Measurements from ENCODE around the gene FCHSD2. TPM values are rescaled to one million over a fixed set of nuclear protein-coding genes. Genes with fewer than 3 reads are reported as not detected.
A peak's percentile ranks its signal among the peaks of the same experiment; 100 is the strongest.

Gene FCHSD2
- total and polyA plus RNA-seq, 2 of the 8 experiments (the other 6 are each of a cell fraction or from before 2014, with no cell fraction given): 4.1 to 7.8 TPM

GRCh38 chr11:73168925-73169579 lies 26.9 kb upstream of the FCHSD2 start:
- Histone ChIP-seq H2BK15ac (ENCODE audit: low read length) (peak overlapping the region; percentile 34; the same call in 1 of the 2 replicates), H4K8ac (ENCODE audit: extremely low read depth, insufficient read depth, low read length) (no peak overlapping the region), H2BK120ac (replicated peaks; ENCODE audit: low read depth, low read length) (no peak overlapping the region), H4K20me1 (replicated peaks in 1 of 2; ENCODE audit: control insufficient read depth in 1 of 2, insufficient read depth in 2 of 2, low read length in 2 of 2) (no peaks in the 10 kb centered on the region), H2BK5ac (ENCODE audit: low read depth, low read length) (no peak overlapping the region), H3K4ac (replicated peaks; ENCODE audit: insufficient read length, low read depth, low read length) (no peak overlapping the region), H4K5ac (ENCODE audit: insufficient read length, low read depth, low read length) (no peak overlapping the region), H2AK5ac (ENCODE audit: low read depth, low read length) (no peak overlapping the region), H3K14ac (ENCODE audit: insufficient read length) (no peak overlapping the region), H3K56ac (replicated peaks; ENCODE audit: insufficient read length, low read depth, low read length) (no peak overlapping the region), H2BK20ac (ENCODE audit: low read length) (no peak overlapping the region), H3K23me2 (ENCODE audit: low read depth, low read length) (no peaks in the 10 kb centered on the region), H3K36me3 (ENCODE audit: control insufficient read depth in 2 of 4, insufficient read depth in 4 of 4, low read length in 3 of 4) (no peaks in the 10 kb centered on the region), H3K79me2 (ENCODE audit: control insufficient read depth in 1 of 2, insufficient read depth in 2 of 2, low read length in 2 of 2) (no peaks in the 10 kb centered on the region), H2AFZ (ENCODE audit: low read length) (peak overlapping the region; percentile 68), H4K91ac (replicated peaks; ENCODE audit: insufficient read length, low read length) (peak overlapping the region; percentile 0), H3K4me3 (ENCODE audit: extremely low read depth in 1 of 4, insufficient read depth in 2 of 4, low read depth in 3 of 4, low read length in 4 of 4) (no peak overlapping the region), H3K79me1 (ENCODE audit: low read depth, low read length) (no peaks in the 10 kb centered on the region), H3K18ac (ENCODE audit: extremely low read depth, low read length) (peak overlapping the region; percentile 34; the same call in 1 of the 2 replicates), H3K27ac (ENCODE audit: low read depth, low read length) (no peak overlapping the region), H3K4me2 (ENCODE audit: insufficient read depth in 1 of 2, low read depth in 2 of 2, low read length in 2 of 2) (no peak overlapping the region; a peak in 1 of 4 replicates), H3K4me1 (replicated peaks in 1 of 4; ENCODE audit: control insufficient read depth in 3 of 4, insufficient read depth in 4 of 4, low read length in 3 of 4) (peaks cover 0 to 5% (median 3%) of the 10 kb centered on the region in 4 experiments; a peak in 2 of 7 replicates), H3K27me3 (replicated peaks in 1 of 4; ENCODE audit: control insufficient read depth in 3 of 4, extremely low read depth in 1 of 4, insufficient read depth in 3 of 4, low read length in 3 of 4) (no peaks in the 10 kb centered on the region), H3K9ac (replicated peaks in 1 of 4; ENCODE audit: extremely low read depth in 1 of 4, low read depth in 3 of 4, low read length in 3 of 4) (no peak overlapping the region), H3K23ac (ENCODE audit: insufficient read length) (no peak overlapping the region), H2BK12ac (ENCODE audit: low read depth, low read length) (peak overlapping the region; percentile 39; the same call in 1 of the 2 replicates), H3K9me3 (ENCODE audit: insufficient read depth in 2 of 2, low read depth in 1 of 2, low read length in 1 of 2) (no peaks in the 10 kb centered on the region)
- POLR2A ChIA-PET (ENCODE audit: partially characterized antibody): interaction anchor here (0.9 to 1.4 kb wide), 2 partner anchors 9 to 61 kb away, joined by 3 read pairs; no protein-coding TSS in a partner anchor
- TF ChIP-seq TEAD4 (IDR thresholded peaks at IDR 0.05; ENCODE audit: low read depth, low read length) (no peak), FOSL1 (IDR thresholded peaks at IDR 0.05; ENCODE audit: insufficient read depth, low read depth, low read length) (no peak), SP1 (IDR thresholded peaks at IDR 0.05; ENCODE audit: low read depth, low read length) (no peak), SIN3A (conservative IDR thresholded peaks at IDR 0.05 in 1 of 2, IDR thresholded peaks at IDR 0.05 in 1 of 2; ENCODE audit: low read depth in 1 of 2, low read length in 2 of 2) (no peak)
- DNase-seq (ENCODE audit: low read depth in 1 of 2, low spot score in 2 of 2) (no peak), FAIRE-seq (no peak)
- WGBS, 2 experiments (ENCODE audit: extremely low coverage in 1 of 2, insufficient coverage in 1 of 2, insufficient read length in 1 of 2, insufficient replicate concordance in 2 of 2, low coverage in 1 of 2, low lambda C conversion rate in 2 of 2, missing lambda C conversion rate in 1 of 2): 80% methylated on average over 11 of the region's 11 CpGs; no CpG with 5 or more reads in 1 of the 2 experiments
- CTCF ChIA-PET (ENCODE audit: partially characterized antibody): interaction anchor here (0.6 to 3.8 kb wide), 9 partner anchors 9 to 370 kb away, joined by 3 to 28 read pairs (median 3); no protein-coding TSS in a partner anchor
